ENCODE measurements around the gene GRAMD1B. TPM values are rescaled to one million over a fixed set of nuclear protein-coding genes. Genes with fewer than 3 reads are reported as not detected.
"Not testable (repeated sequence)": the region's sequence is repeated elsewhere in the genome, so short reads cannot be mapped to it uniquely, and the experiment has no call there.

GRAMD1B gene
- total RNA-seq, 4 donors from 2014 or later = 27.5 to 37.2 (median 30.6) TPM

DNA sequence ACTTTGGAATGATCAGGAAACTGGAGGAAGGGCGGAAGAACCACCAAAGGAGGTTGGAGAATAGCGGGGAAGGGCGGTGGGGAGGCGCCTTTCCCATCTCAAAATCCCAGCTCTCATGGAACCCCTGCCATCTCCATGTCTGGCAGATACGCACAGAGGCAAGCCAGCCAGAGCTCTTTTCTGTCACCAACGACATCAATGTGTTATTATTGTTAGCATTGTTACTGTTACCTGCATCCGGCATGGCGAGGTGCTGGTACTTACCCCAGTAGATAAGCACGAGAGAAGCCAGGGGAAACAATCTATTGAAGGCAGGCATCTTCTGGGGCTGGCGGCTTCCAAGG, 223.4 kb downstream of the GRAMD1B start:
- Histone ChIP-seq H3K4me3 (peak overlapping the region in 1 of 4 donors; percentile 57), H3K4me1 (peaks cover 0 to 20% (median 6%) of the 10 kb centered on the region in 4 donors), H3K27me3 (peaks cover 0 to 47% of the 10 kb centered on the region in 2 donors), H3K9me3 (no peaks in the 10 kb centered on the region), H3K27ac (no peak overlapping the region), H3K36me3 (no peaks in the 10 kb centered on the region)
- TF ChIP-seq POLR2A (IDR thresholded peaks at IDR 0.05) (no peak), CTCF (IDR thresholded peaks at IDR 0.05) (no peak), EP300 (IDR thresholded peaks at IDR 0.05) (no peak)
- DNase-seq (ENCODE audit: low spot score in 2 of 2) = no peak
- 9 to 12% methylated on average over 9 to 10 of the region's 10 CpGs for WGBS, 2 donors

DNA sequence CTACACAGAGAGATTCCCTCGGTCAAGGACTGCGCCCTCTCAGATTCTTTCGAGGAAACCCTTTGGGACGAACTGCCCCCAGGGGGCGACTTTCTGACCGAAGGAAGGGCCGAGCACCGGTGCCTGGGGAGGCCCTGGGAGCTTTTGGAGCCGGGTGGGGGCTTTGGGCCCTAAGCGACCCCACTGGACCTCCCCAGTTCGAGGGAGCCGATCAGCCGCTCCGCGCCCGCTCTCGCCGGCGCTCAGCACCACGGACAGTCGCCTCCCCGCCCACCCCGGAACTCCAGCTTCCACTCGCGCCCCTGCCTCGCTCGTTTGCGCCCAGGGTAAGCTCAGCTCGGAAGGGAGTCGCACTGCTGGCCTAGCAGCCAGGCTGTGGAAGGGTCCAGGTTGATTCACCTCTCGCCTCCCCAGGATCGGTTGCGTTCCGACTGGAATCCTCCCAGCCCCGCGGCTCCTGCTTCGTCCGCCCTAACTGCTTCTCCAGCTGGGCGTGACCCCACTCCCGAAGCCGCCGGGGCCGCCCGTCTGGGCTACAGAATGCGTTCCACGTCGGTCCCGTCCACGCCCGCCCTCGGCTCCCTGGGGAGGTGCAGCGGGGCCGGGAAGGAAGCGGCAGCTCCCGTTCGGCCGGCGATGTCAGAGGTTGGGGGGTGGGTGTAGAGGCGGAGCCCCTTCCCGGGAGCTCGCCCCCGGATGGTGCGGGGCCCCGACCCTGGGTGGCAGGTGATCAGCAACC, 223.9 kb downstream of the GRAMD1B start:
- WGBS, 2 donors = 0 to 1% methylated on average over 2 to 24 of the region's 64 CpGs
- peak overlapping the region; percentile 30 to 57 (median 42) for H3K4me3 ChIP-seq
- H3K36me3 ChIP-seq = no peaks in the 10 kb centered on the region
- H3K27me3 ChIP-seq = peaks cover 0 to 47% of the 10 kb centered on the region in 2 donors
- no peaks in the 10 kb centered on the region for H3K9me3 ChIP-seq
- H3K27ac ChIP-seq = no peak overlapping the region
- TF ChIP-seq POLR2A (IDR thresholded peaks at IDR 0.05) (no peak), EP300 (IDR thresholded peaks at IDR 0.05) (no peak), CTCF (IDR thresholded peaks at IDR 0.05) (no peak)
- H3K4me1 ChIP-seq = peaks cover 0 to 20% (median 6%) of the 10 kb centered on the region in 4 donors
- DNase-seq (ENCODE audit: low spot score in 2 of 2) = no peak

GRCh38 chr11:123654566-123655081, 224.6 kb downstream of the GRAMD1B start, which contains the start of gene SCN3B:
SCN3B (minus strand) TSS chr11:123654624; CDS start chr11:123653801, 823 bp downstream.
- Histone ChIP-seq H3K27me3 (peaks cover 0 to 47% of the 10 kb centered on the region in 2 donors), H3K27ac (no peak within 1 kb of the TSS), H3K36me3 (no peaks in the 10 kb centered on the region), H3K4me1 (peaks cover 0 to 20% (median 6%) of the 10 kb centered on the region in 4 donors), H3K9me3 (no peaks in the 10 kb centered on the region), H3K4me3 (peak within 1 kb of the TSS; percentile 30 to 57 (median 42))
- TF ChIP-seq POLR2A (IDR thresholded peaks at IDR 0.05) (no peak), CTCF (IDR thresholded peaks at IDR 0.05) (no peak), EP300 (IDR thresholded peaks at IDR 0.05) (no peak)
- no peak for DNase-seq (ENCODE audit: low spot score in 2 of 2)
- 1 to 2% methylated on average over 24 to 34 of the region's 44 CpGs for WGBS, 2 donors

GRCh38 chr11:123659311-123659710, 229.2 kb downstream of the GRAMD1B start:
- H3K27me3 ChIP-seq = peaks cover 0 to 16% of the 10 kb centered on the region in 2 donors
- DNase-seq (ENCODE audit: low spot score in 2 of 2) = no peak
- peaks cover 0 to 9% (median 2%) of the 10 kb centered on the region in 4 donors for H3K4me1 ChIP-seq
- no peak overlapping the region for H3K4me3 ChIP-seq
- no peaks in the 10 kb centered on the region for H3K36me3 ChIP-seq
- WGBS, 2 donors = 70 to 71% methylated on average over 2 of the region's 2 CpGs
- TF ChIP-seq EP300 (IDR thresholded peaks at IDR 0.05) (peak in 1 of 2 donors; percentile 15), POLR2A (IDR thresholded peaks at IDR 0.05) (no peak), CTCF (IDR thresholded peaks at IDR 0.05) (no peak)
- H3K27ac ChIP-seq = no peak overlapping the region
- no peaks in the 10 kb centered on the region for H3K9me3 ChIP-seq

DNA sequence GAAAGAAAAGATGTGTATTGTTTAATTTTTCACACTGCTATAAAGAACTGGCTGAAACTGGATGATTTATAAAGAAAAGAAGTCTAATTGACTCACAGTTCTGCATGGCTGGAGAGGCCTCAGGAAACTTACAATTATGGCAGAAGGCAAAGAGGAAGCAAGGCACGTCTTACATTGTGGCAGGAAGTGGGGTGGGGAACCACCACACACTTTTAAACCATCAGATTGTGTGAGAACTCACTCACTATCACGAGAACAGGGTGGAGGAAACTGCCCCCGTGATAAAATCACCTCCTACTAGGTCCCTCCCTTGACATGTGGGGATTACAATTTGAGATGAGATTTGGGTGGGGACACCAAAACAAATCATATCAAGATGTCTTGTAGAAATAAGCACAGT, 229.9 kb downstream of the GRAMD1B start:
- not testable (repeated sequence) for H3K9me3 ChIP-seq; H3K4me1 ChIP-seq; DNase-seq (ENCODE audit: low spot score in 2 of 2); H3K36me3 ChIP-seq; H3K4me3 ChIP-seq; H3K27me3 ChIP-seq; H3K27ac ChIP-seq
- WGBS, 2 donors = 43 to 47% methylated on average over 3 of the region's 3 CpGs

Measured in tibial nerve (tissue), 4 donors.